Suprapubic skin (tissue), 4 donors: ENCODE data around the gene FAM177B.

Experiments
- CTCF ChIP-seq, 2 donors: fragments of 200-600 bp in 1 of 2; fragments of 450-650 bp in 1 of 2; sonication (generic) in 1 of 2; IDR thresholded peaks; one replicate each; pipeline ENCODE4 v1.5.1; 2016 to 2019; ENCODE audit warnings: antibody characterized with exemption in 2 of 2, mild to moderate bottlenecking in 1 of 2, moderate library complexity in 1 of 2
- EP300 ChIP-seq: sonication (generic); formaldehyde crosslinking; IDR thresholded peaks from one replicate; pipeline ENCODE4 v1.6.1; 2017; ENCODE audit warnings: antibody characterized with exemption
- POLR2A ChIP-seq, 2 donors: fragments of 450-650 bp; IDR thresholded peaks; one replicate each; pipeline ENCODE4 v1.6.1; 2017; ENCODE audit warnings: antibody characterized with exemption in 2 of 2, mild to moderate bottlenecking in 2 of 2, moderate library complexity in 2 of 2
- POLR2AphosphoS5 ChIP-seq, 3 donors: sonication (generic); formaldehyde crosslinking; IDR thresholded peaks; one replicate each; pipeline ENCODE4 v1.6.1; 2017; ENCODE audit warnings: antibody characterized with exemption in 3 of 3

DNA sequence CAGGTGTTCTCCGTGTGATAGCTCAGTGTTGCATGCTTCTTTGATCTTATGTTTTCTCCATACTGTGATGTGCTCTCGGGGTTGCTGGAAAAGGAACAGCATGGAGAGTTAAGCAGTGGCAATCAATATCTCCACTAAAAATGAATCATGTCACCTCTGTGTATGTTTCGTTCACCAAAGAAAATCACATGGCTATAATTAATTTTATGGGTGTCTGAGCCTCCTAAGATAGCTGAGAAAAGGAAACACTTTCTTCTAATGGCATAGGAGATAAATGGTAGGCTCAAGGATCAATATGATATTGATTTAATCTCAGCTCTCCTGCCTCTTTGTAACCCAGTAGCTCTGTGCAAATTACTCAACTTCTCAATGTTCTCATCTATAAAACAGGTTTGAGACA, 14.3 kb downstream of the FAM177B start:
- no peak for TF ChIP-seq POLR2A (IDR thresholded peaks at IDR 0.05)
- no peak for TF ChIP-seq EP300
- no peak for TF ChIP-seq CTCF (IDR thresholded peaks at IDR 0.05)
- no peak for TF ChIP-seq POLR2AphosphoS5 (IDR thresholded peaks at IDR 0.05)
